Measurements from ENCODE around the gene TPRG1L. TPM values are rescaled to one million over a fixed set of nuclear protein-coding genes. Genes with fewer than 3 reads are reported as not detected.

TPRG1L gene
- polyA plus RNA-seq, 1 donor: 40.4 TPM

GRCh38 chr1:3678361-3679097 lies 53.7 kb downstream of the TPRG1L start:
- no peak for DNase-seq

- no peak for DNase-seq
These were observed 54.3 kb downstream of the TPRG1L start for GRCh38 chr1:3679098-3679555.

Other genes with a start within 250 kb of the TPRG1L start
- 17.6 TPM for gene ARHGEF16, start 170.3 kb upstream of the TPRG1L start, polyA plus RNA-seq (ENCODE audit: insufficient read length)
- gene MEGF6, start 13.5 kb upstream of the TPRG1L start, polyA plus RNA-seq (ENCODE audit: insufficient read length): 8.6 TPM
- 17.8 TPM for gene WRAP73, start 25.1 kb downstream of the TPRG1L start, polyA plus RNA-seq (ENCODE audit: insufficient read length)
- gene TP73, start 27.5 kb downstream of the TPRG1L start, polyA plus RNA-seq (ENCODE audit: insufficient read length): 0.55 TPM
- 0.20 TPM for gene CCDC27, start 127.4 kb downstream of the TPRG1L start, polyA plus RNA-seq (ENCODE audit: insufficient read length)
- gene SMIM1, start 147.7 kb downstream of the TPRG1L start, polyA plus RNA-seq (ENCODE audit: insufficient read length): 6.6 TPM
- gene LRRC47, start 171.5 kb downstream of the TPRG1L start, polyA plus RNA-seq (ENCODE audit: insufficient read length): 65.1 TPM
- 51.5 TPM for gene CEP104, start 232.2 kb downstream of the TPRG1L start, polyA plus RNA-seq (ENCODE audit: insufficient read length)
- 9.8 TPM for gene DFFB, start 232.5 kb downstream of the TPRG1L start, polyA plus RNA-seq (ENCODE audit: insufficient read length)